GM18867 (cell line): ENCODE measurements around the gene NR6A1.

Experiments
- ATAC-seq: cut with Tn5 transposase; IDR thresholded peaks from one replicate; pipeline ENCODE4 v1.9.1; 2021; ENCODE audit warnings: mild to moderate bottlenecking, moderate library complexity; ENCODE audit not compliant: unreplicated experiment

NR6A1 gene

DNA sequence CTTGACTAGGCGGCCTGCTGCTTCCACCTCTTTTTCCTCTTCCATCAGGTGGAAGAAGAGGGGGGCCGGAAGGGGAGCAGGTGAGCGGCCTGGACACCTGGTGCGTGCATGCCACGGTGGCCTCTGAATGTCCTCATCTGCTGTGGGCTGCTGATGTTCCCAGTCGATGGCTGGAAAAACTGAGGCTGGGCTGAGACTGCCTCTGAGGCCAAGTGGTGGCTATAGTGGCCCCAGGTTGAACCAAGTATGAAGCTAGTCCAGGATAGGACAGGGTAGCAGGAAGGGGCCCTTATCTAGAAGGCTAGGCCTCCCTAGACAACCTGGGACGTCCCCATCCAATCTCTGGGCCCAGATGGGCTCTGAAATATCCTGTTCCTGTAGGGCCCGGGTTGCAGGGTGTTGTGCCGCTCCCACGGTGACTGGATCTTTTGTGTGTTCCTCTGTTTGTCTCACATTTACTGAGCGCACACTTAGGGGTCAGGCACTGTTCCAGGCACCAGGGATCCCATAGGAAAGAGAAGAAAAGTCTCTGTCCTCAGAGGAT, 263.2 kb downstream of the NR6A1 start:
- ATAC-seq = no peak

DNA sequence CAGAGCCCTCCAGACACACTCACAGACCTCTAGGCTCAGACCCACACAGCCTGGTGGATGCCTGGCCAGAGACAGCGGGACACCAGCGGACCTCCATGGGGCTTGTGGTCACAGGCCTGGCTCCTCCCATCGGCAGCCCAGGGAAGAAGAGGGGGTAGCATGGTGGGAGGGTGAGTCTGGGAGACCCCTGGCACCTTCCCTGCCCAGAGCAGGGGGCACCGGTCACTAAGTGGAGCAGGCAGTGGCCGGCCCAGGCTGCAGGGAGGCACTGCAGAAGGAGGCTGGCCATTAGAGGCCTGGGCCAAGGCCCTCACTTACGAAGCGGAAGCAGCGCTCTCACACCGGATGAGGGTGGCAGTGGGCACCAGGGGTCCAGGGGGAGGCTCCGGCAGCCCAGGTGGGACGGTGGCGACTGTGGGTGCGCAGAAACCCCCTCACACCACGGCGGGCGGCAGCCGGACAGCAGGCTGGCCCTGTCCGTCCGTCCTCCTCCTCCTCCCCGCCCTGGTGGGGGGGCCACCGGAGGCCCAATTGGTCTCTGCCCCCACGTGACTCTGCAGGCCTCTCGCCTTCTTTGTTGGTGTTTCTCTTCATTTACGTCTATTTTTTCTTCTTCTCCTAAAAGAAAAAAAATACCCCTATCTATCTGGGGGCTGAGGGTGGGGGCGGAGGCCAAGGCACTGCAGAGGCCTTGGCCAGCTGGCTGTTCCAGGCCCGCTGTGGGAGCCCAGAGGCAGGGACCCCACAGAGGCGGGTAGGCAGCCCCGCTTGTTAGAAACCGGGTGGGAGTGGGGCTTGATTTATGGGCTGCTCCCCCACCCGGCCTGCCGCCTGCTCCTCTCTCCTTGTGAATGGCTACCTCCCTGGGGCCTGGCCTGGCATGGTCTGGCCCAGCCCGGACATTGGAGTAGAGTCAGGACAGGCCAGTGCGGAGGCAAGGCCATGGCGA, 263.9 kb downstream of the NR6A1 start, which contains the start of gene NR5A1:
Gene NR5A1 (minus strand): TSS at position 469 of the 949 bp plus-strand sequence. CDS start 4,004 bp downstream, outside the sequence.
- ATAC-seq = no peak

- no peak for ATAC-seq
Measured at GRCh38 chr9:124506433-124506832, 264.7 kb downstream of the NR6A1 start.

DNA sequence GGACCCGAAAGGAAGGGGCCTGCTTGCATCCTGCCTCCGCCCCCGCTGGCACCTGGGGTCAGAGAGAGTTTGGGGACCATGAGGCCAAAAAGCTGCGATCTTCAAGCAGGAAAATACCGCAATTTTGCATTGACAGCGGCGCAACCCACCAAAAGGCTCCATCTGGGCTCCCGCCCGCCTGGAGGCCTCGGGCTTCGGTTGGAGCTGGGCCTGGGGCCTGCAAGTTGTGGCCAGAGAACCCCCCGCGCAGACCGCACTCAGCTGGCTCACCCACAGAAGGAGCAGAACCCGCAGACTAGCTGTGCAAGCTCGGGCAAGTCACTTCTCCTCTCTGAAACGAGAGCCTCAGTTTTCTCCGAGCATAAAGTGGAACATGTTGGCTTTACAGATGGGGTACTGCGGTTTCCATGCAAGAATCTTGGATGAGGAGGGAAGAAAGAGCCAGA, 265.2 kb downstream of the NR6A1 start:
- no peak for ATAC-seq

- ATAC-seq = no peak
Measured at GRCh38 chr9:124505006-124505900, 265.9 kb downstream of the NR6A1 start.

GRCh38 chr9:124504530-124505005, 266.5 kb downstream of the NR6A1 start:
- no peak for ATAC-seq

GRCh38 chr9:124503713-124504529, 267.2 kb downstream of the NR6A1 start:
- no peak for ATAC-seq

DNA sequence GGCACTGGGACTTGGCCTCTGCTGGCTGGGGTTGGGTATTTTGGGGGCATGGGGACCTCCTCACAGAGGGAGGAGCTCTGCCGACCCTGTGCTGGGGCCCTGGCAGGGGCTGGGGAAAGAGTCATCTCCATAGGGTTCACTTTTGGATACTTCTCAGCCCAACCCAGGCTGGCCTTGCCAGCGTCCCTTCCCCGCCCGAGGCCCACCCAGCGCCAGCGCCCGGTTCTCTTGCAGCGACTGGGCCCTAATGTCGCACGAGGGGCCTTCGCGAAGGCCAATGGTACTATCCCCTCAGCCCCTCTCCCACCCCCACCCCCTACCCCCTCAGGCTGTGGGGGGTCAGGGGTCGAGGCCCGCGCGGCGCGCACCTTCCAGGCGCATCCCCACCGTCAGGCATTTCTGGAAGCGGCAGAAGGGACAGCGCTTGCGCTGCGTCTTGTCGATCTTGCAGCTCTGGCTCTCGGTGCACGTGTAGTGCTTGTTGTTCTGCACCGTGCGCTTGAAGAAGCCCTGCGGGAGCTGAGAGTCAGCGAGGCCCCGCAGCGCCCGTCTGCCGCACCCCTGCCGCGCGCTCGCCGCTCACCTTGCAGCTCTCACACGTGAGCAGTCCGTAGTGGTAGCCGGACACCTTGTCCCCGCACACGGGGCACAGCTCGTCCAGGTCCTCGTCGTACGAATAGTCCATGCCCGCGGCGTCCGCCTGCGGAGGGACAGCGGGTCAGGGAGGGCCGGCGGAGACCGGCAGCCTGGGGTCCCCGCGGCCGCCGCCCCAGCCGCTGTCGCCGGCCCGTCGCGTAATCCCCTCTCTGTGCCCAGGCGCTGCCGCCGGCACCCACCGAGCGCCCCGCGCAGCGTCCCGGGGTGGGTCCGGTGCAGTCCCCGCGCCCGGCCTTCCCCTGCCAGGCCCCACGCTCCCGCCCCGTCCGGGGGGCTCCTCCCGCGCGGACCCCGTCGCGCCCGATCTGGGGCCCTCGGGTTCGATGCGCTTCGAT, 268.1 kb downstream of the NR6A1 start:
- ATAC-seq = no peak

DNA sequence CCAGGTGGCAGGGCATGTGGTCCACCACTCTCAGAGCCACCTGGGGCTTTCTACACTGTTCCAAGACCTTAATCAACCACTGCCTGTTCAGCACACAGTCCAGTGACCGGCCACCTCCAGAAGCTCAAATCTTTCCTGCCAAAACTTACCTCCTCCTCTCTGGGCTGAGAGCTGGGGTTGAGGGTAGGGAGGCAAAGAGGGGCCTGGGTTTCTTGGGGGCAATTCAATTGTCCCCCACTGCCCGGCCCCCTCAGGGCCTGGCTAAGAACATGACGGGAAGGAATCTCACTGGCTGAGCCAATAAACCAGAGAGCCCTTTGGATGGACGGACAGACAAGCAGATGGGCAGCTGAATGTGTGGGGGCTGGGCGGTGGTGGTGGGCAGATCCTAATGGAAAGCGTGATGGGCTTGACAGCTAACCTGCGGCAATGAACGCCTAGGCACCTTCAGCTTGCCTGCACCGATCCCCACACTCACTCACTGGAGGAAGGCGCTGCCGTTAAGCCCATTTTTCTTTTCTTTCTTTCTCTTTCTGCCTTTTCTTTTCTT, 269.3 kb downstream of the NR6A1 start:
- ATAC-seq = no peak

GRCh38 chr9:124500796-124501611, 270.1 kb downstream of the NR6A1 start:
- ATAC-seq = no peak

DNA sequence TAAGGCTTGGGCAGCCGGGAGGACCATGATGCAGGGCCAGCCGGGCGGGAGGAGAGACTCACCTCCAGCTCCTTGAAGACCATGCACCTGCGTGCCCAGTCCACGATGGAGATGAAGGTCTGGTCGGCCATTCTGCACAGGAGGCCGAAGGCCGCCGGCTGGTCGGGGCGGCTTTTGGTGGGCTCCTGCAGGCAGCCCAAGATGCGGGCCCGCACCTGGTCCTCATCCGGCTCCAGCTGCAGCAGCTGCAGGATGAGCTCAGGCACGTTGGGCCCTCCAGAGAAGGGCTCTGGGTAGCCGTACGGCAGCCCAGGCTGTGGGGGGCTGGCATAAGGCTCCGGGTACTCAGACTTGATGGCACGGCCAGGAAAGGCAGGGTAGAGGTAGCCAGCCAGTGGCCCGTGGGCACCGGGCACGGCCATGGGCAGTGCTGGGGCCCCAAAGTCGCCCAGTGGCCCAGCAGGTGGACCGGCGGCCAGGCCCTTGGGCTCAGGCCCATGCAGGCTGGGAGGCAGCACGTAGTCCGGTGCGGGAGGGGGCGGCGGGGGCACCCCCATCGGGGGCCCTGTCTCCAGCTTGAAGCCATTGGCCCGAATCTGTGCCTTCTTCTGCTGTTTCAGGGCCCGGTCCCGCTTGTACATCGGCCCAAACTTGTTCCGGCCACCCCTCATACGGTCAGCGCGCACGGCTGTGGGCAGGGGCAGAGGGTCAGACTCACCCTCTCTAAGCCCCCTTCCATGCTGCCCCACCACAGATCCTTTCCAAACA, 270.9 kb downstream of the NR6A1 start:
- no peak for ATAC-seq

- no peak for ATAC-seq
Measured at GRCh38 chr9:124499216-124499615, 271.9 kb downstream of the NR6A1 start.

DNA sequence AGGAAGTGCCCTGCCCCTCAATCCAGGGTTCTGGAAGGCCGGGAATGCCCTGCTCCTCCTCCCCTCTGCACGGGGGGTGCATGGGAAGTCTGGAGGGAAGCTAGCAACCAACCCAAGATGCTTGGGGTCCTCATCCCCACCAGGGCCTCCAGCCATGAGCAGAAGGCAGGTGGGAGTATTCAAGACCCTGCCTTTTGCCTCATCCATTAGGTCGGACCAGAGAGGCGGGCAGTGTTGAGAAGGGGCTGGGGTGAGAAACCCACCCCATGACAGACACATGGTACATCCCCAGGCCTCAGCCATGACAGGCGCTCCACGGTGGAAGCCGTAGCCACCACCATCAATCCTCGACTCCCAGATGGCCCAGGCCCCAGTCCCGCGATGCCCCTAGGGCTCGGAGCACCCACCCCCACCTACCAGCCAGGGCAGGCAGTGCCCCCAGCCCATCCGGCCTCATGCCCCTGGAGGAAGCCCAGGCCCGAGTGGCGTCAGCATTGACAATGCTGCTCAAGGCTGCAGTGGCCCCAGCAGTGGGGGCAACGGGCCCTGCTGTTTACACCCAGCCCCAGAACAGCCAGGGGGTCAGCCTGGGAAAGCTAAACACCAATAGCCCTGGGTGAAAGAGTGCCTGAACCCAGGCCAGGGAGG, 272.5 kb downstream of the NR6A1 start:
- no peak for ATAC-seq

DNA sequence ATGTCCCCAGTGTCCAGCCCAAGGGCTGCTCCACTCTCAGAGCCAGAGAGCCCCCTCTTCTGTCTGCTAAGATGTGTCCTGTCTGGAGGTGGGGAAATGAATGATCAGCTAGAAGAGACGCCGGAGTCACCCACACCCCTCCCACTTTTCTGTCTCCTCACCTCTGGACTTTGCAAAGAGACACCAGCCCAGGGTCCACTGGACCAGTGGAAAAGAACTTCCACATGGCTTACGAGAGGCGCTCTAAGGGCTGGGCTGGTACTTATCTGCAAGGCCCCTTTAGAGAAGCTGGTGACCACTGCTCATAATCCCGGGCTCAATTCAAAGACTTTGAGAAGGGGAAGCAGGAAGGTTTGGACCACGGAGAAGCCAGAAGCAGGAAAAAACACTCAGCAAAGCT, 273.1 kb downstream of the NR6A1 start:
- no peak for ATAC-seq

GRCh38 chr9:124497441-124497840, 273.7 kb downstream of the NR6A1 start:
- no peak for ATAC-seq

- no peak for ATAC-seq
Measured at GRCh38 chr9:124496463-124496862, 274.6 kb downstream of the NR6A1 start.

DNA sequence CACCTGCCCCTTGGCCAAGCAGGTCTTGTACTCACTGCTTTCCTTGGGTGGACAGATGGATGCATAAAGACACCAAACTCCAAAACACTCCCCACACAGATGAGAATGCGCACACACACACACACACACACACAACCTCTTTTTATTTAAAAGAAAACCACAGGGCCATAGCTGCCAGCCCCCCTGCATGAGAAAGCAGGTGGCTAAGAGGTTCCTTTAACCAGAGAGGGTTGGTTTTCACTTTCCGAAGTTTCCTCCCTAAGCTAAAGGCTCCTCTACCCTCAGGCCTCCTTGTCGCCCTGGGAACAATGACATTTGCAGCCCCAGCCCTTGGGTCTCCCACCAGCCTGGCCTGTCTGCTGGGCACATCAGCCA, 275.0 kb downstream of the NR6A1 start:
- ATAC-seq = no peak
